ENCODE results near the gene KANK4. TPM values are rescaled to one million over a fixed set of nuclear protein-coding genes. Genes with fewer than 3 reads are reported as not detected.

The KANK4 gene
- polyA plus RNA-seq, 4 donors: 19.2 to 29.4 (median 21.5) TPM

DNA sequence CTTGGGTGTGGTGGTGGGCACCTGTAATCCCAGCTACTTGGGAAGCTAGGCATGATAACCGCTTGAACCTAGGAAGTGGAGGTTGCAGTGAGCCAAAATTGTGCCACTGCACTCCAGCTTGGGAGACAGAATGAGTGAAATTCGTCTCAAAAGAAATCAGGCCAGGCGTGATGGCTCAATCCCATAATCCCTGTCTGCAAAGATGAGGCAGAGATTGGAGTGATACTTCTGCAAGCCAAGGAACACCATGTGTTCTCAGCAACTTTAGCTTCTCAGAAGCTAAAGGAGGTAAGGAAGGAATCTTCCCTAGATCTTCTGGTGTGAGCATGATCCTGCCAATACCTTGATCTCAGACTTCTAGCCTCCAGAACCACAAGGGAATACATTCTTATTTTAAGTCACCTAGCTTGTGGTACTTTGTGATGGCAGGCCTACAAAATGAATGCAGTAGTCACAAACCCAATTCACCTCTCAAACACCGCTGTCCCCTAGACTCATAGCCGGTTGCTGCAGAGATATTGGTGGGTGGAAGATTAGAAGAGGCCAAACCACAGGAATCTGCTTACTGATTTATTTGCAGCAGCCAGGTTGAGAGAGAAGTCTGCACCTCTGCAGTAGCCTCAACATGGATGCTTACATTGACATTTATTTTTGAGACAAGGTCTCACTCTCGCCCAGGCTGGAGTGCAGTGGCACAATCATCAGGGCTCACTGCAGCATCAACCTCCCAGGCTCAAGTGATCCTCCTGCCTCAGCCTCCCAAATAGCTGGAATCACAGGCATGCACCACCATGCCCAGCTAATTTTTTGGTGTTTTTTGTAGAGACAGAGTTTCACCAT is 105.9 kb downstream of the KANK4 start:
- DNase-seq (ENCODE audit: low read depth in 4 of 4, low spot score in 3 of 4): no peak

GRCh38 chr1:62212411-62212810 is 106.8 kb downstream of the KANK4 start:
- DNase-seq (ENCODE audit: low read depth in 4 of 4, low spot score in 3 of 4): no peak

DNA sequence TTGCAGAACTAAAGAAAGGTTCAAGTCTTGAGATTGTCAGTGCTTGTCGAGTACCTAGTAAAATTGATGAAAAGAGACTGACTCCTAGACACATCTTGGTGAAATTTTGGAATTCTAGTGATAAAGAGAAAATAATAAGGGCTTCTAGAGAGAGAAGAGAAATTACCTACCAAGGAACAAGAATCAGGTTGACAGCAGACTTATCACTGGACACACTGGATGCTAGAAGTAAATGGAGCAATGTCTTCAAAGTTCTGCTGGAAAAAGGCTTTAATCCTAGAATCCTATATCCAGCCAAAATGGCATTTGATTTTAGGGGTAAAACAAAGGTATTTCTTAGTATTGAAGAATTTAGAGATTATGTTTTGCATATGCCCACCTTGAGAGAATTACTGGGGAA is 108.3 kb downstream of the KANK4 start:
- DNase-seq (ENCODE audit: low read depth in 4 of 4, low spot score in 3 of 4): no peak

GRCh38 chr1:62209931-62210595 is 109.2 kb downstream of the KANK4 start:
- no peak for DNase-seq (ENCODE audit: low read depth in 4 of 4, low spot score in 3 of 4)

DNA sequence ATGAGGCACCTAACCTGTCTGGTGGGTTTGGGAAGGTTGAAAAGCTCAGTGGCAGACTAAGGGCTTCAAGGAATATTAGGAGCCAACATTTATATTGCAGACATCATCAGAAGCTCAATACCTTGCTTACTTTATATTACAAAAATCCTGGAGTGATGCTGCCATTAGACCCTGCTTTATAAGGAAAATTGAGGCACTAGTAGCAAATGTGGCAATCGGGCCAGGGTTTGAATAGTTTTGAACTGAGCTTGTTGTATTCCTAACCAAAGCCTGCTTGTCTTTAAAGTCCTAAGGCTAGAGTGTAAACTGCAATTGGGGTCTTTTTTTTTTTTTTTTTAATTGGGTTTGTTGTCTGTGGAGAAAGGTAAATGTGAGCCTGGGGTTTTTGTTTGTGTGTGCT is 110.3 kb downstream of the KANK4 start:
- DNase-seq (ENCODE audit: low read depth in 4 of 4, low spot score in 3 of 4): no peak

DNA sequence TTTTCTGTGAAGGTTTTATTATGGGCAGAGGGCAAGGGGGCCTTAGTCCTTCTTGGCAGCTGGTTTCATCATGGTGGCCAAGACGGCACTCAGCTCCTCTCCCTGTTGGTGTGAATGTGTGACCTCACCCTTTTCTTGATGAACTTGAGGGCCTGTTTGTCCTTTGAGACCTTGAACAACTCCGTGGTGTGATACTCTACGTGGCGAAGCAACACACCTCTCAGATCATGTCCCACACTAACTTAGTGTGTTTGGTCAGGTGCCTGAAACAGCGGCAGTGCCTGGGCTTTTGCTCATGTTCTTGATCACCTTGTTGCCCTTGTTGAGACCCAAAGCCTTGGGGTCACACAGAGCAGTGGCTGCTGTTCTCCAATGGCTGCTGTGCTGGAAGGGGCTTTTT is 111.1 kb downstream of the KANK4 start:
- DNase-seq (ENCODE audit: low read depth in 4 of 4, low spot score in 3 of 4): no peak

- DNase-seq (ENCODE audit: low read depth in 4 of 4, low spot score in 3 of 4): no peak
Observed at GRCh38 chr1:62207187-62207586, 112.0 kb downstream of the KANK4 start.

- no peak for DNase-seq (ENCODE audit: low read depth in 4 of 4, low spot score in 3 of 4)
Observed at GRCh38 chr1:62198781-62199125, 120.5 kb downstream of the KANK4 start.

GRCh38 chr1:62198069-62198780 is 121.0 kb downstream of the KANK4 start:
- no peak for DNase-seq (ENCODE audit: low read depth in 4 of 4, low spot score in 3 of 4)

DNA sequence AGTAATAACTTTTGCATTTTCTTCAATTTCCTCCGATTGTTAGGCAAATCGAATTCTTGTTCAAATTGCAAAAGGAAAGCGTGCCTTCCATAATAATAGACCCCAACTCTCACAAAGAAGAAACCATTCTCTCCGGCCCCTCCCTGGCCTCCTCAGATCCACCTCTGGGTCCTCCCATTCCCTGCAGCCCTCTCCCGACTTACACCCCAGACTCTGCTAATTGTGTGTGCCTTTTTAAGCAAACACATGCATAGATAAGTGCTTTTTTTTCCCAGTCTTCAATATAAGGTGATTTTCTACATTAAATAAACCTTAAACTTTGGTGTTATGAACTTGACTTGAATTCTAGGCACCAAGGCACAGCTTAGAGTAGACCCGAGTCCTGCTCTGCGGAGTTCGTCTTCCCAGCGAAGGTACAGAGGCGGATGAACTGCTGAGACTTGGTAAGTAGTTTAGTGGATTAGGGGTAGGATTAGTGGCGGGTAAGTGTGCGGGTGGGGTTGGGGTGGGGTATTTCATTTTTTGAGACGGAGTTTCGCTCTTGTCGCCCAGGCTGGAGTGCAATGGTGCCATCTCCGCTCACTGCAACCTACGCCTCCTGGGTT is 123.0 kb downstream of the KANK4 start:
- no peak for DNase-seq (ENCODE audit: low read depth in 4 of 4, low spot score in 3 of 4)

- no peak for DNase-seq (ENCODE audit: low read depth in 4 of 4, low spot score in 3 of 4)
Observed at GRCh38 chr1:62194651-62195544, 124.3 kb downstream of the KANK4 start, which contains the start of gene L1TD1. Gene L1TD1 (plus strand): TSS chr1:62194849. CDS start chr1:62206629, 11,780 bp downstream.

- DNase-seq (ENCODE audit: low read depth in 4 of 4, low spot score in 3 of 4): no peak
Observed at GRCh38 chr1:62188111-62188510, 131.1 kb downstream of the KANK4 start.

- DNase-seq (ENCODE audit: low read depth in 4 of 4, low spot score in 3 of 4): no peak
Observed at GRCh38 chr1:62187548-62187947, 131.7 kb downstream of the KANK4 start.

Other genes with a start within 250 kb of the KANK4 start
- 1 to 10 TPM; 2.8 to 5.9 (median 4.2) TPM for gene L1TD1, start 124.6 kb downstream of the KANK4 start, polyA plus RNA-seq (ENCODE audit: insufficient read length in 4 of 4)
- 10 to 100 TPM; 62.0 to 81.6 (median 78.5) TPM for gene USP1, start 117.6 kb upstream of the KANK4 start, polyA plus RNA-seq (ENCODE audit: insufficient read length in 4 of 4)

Data from right renal pelvis (tissue), 4 donors.